Kidney (tissue), 14 donors: ENCODE measurements around the gene ZNF488. TPM values are rescaled to one million over a fixed set of nuclear protein-coding genes. Genes with fewer than 3 reads are reported as not detected.

Experiments
- DNase-seq, 5 donors: peaks; one replicate each; pipeline ENCODE4 v3.0.0-alpha.2; 2013 to 2020
- FAIRE-seq: peaks from 2 replicates; lab custom pipeline; 2012; peaks lifted over from hg19 to GRCh38; lab: Jason Lieb, UNC
- H3K27ac ChIP-seq, 2 donors: one replicate each; pipeline ENCODE4 v1.7.0; 2013; ENCODE audit warnings: low read depth in 2 of 2, low read length in 2 of 2, inconsistent platforms in 1 of 2
- H3K27me3 ChIP-seq: one replicate; pipeline ENCODE4 v1.7.1; 2013; ENCODE audit warnings: low read length, inconsistent platforms; ENCODE audit not compliant: control insufficient read depth, insufficient read depth
- H3K36me3 ChIP-seq, 3 donors: one replicate each; pipeline versions ENCODE4 v1.7.0 to v1.7.1; 2013; ENCODE audit warnings: low read length in 3 of 3, control low read depth in 1 of 3, inconsistent platforms in 1 of 3; ENCODE audit not compliant: insufficient read depth in 3 of 3, control insufficient read depth in 2 of 3
- H3K4me1 ChIP-seq, 3 donors: one replicate each; pipeline versions ENCODE4 v1.7.0 to v1.7.1; 2013; ENCODE audit warnings: low read length in 3 of 3, inconsistent platforms in 1 of 3, low read depth in 1 of 3; ENCODE audit not compliant: control insufficient read depth in 2 of 3, insufficient read depth in 2 of 3
- H3K4me3 ChIP-seq, 3 donors: one replicate each; pipeline versions ENCODE4 v1.7.0 to v1.8.1; 2013; ENCODE audit warnings: low read length in 3 of 3, control low read depth in 1 of 3, inconsistent platforms in 1 of 3
- H3K9ac ChIP-seq, 3 donors: one replicate each; pipeline versions ENCODE4 v1.7.0 to v1.7.1; 2013; ENCODE audit warnings: low read length in 3 of 3, control low read depth in 1 of 3, inconsistent platforms in 1 of 3
- H3K9me3 ChIP-seq, 3 donors: one replicate each; pipeline versions ENCODE4 v1.7.0 to v1.7.1; 2013; ENCODE audit warnings: low read length in 3 of 3, control low read depth in 1 of 3, inconsistent platforms in 1 of 3; ENCODE audit not compliant: control insufficient read depth in 2 of 3, insufficient read depth in 1 of 3
- intact Hi-C: fragments of 100-400 bp; cut with DNase I; formaldehyde crosslinking; loops from one replicate; pipeline ENCODE4 v1.11.1; 2022
- polyA plus RNA-seq: library from polyadenylated mRNA; stranded (reverse); fragments of 350-450 nt; fragmentation: Illumina TruSeq; extraction: RNeasy Lipid Tissue Mini Kit (QIAGEN cat#74804); gene quantifications from one replicate; pipeline ENCODE4 v1.2.3, GENCODE V29; 2014; ENCODE audit warnings: low read depth, low replicate concordance; ENCODE audit not compliant: insufficient read depth
- total RNA-seq: library from RNA; stranded (reverse); fragmentation: NEBNext Ultra II Directional; extraction: Animal tissue kit (Norgen Biotek cat#: 25700); gene quantifications from one replicate; pipeline ENCODE4 v1.2.1, GENCODE V29; 2021
- TF ChIP-seq, protein P1 (sequence below): IDR thresholded peaks from 3 replicates; pipeline ENCODE4 v1.5.1; 2012; ENCODE audit warnings: mild to moderate bottlenecking, moderate library complexity, borderline replicate concordance; ENCODE audit not compliant: insufficient read depth; ENCODE audit errors: extremely low read depth
- donor health status: control.
- donor health status: control.
- donor health status: control.
- donor health status: control.
- donor health status: control.
- donor health status: DM: yes; HTN: yes; CAD: no.
- donor health status: Normal renal cell carcinoma (clear cell type).

The ZNF488 gene
- total and polyA plus RNA-seq, 2 donors from 2014 or later = 0.09 to 4.0 TPM

DNA sequence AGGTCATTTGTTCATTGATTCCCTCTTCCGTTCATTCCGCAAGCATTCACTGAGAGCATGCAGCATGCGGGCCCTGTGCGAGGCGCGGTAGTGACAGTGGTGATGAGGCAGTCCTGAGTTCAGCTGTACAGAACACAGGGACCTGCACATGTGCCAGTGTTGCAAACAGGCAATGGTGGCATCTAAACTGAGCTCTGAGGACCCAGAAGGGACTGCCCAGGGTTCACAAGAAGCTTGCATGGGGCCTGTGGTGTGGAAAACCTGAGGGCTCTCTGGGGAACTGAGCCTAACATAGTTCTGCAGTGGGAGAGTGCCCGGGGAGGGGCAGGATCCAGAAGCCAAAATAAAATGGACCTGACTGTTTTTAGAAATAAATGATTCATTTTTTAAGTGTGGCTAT, 13.2 kb downstream of the ZNF488 start:
- DNase-seq (peak in 3 of 5 donors; percentile 6 to 26 (median 18)), FAIRE-seq (no peak)
- intact Hi-C loops = no loop called here

DNA sequence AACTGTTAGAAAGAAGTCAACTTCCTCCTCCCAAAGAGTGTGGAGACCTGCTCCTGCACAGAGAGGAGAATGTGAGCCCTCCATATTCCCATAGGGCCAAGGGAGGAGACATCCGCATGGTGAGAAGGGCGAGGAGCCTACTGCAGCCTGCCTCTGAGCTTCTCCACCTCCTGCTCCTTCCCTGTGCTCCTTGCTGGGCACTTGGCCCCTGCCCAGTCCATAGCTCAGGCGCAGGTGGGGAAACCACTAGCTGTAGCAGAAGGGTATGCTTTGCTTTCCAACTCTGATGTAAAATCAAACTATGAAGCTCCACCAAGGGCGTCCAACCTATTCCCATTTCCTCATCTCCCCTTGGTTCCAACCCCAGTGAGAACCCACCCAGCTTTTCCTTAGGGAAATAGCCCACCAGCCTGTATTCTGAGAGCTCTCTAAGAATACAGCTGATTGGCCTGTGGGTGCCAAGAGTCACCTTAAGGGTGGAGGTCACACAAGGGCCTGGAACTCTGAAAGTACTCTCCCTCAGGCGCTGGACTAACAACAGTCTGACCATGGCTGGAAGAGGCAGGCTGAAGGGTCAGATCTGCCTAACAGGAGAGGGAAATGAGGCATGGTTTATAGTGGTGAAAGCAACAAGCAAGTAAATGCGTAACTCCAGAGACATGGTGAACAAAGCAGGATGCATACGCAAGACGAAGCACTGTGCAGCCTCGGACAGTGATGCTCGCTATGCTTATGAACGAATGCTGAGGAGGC, 13.9 kb downstream of the ZNF488 start:
- Histone ChIP-seq H3K27me3 (no peaks in the 10 kb centered on the region), H3K27ac (no peak overlapping the region), H3K36me3 (no peaks in the 10 kb centered on the region), H3K4me3 (no peak overlapping the region), H3K9me3 (no peaks in the 10 kb centered on the region), H3K9ac (no peak overlapping the region), H3K4me1 (peaks cover 0 to 7% (median 0%) of the 10 kb centered on the region in 3 donors)
- DNase-seq = peak in 3 of 5 donors; percentile 8 to 33 (median 24)
- TF ChIP-seq, protein P1, sequence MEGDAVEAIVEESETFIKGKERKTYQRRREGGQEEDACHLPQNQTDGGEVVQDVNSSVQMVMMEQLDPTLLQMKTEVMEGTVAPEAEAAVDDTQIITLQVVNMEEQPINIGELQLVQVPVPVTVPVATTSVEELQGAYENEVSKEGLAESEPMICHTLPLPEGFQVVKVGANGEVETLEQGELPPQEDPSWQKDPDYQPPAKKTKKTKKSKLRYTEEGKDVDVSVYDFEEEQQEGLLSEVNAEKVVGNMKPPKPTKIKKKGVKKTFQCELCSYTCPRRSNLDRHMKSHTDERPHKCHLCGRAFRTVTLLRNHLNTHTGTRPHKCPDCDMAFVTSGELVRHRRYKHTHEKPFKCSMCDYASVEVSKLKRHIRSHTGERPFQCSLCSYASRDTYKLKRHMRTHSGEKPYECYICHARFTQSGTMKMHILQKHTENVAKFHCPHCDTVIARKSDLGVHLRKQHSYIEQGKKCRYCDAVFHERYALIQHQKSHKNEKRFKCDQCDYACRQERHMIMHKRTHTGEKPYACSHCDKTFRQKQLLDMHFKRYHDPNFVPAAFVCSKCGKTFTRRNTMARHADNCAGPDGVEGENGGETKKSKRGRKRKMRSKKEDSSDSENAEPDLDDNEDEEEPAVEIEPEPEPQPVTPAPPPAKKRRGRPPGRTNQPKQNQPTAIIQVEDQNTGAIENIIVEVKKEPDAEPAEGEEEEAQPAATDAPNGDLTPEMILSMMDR = no peak
- FAIRE-seq = no peak
- intact Hi-C loops = no loop called here

More for the DNA sequence above, 13.2 kb downstream of the ZNF488 start:
- no peaks in the 10 kb centered on the region for H3K36me3 ChIP-seq
- no peak overlapping the region for H3K4me3 ChIP-seq
- no peaks in the 10 kb centered on the region for H3K9me3 ChIP-seq
- H3K27me3 ChIP-seq = no peaks in the 10 kb centered on the region
- H3K9ac ChIP-seq = no peak overlapping the region
- peaks cover 0 to 7% (median 0%) of the 10 kb centered on the region in 3 donors for H3K4me1 ChIP-seq
- H3K27ac ChIP-seq = no peak overlapping the region
- TF ChIP-seq, protein P1 = no peak

DNA sequence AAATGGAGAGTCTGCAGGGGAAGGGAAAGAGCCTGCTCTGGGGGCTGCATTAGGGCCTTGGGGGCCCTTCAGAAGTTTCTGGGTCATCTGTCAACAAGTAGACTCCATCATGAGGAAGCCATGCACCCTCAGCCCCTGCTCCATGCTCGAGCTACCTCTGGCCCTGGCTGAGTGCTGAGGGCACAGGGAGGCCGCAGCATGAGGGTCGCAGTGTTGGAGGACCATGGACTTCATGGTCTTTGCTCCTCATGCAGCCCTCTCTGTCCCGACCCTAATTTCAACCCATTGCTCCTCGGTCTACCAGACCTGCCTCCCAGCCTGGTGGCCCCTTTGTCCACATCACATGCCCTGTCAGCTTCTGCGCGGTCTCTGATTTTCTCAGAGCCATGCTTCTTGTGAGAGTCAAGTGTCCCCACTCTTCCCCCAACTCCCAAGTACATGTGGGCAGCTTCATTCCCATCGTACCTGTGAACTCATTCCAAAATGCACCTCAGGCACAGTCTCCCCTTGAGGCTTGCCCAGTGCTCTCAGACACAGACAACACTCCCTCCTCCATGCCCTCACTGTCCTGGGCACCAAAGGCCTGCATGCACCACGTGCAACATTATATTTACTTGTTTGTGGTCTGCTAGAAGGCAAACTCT, 14.7 kb downstream of the ZNF488 start:
- Histone ChIP-seq H3K9me3 (no peaks in the 10 kb centered on the region), H3K4me3 (no peak overlapping the region), H3K27ac (no peak overlapping the region), H3K27me3 (no peaks in the 10 kb centered on the region), H3K36me3 (no peaks in the 10 kb centered on the region), H3K9ac (no peak overlapping the region), H3K4me1 (peaks cover 0 to 5% (median under 1%) of the 10 kb centered on the region in 3 donors)
- intact Hi-C loops = no loop called here
- TF ChIP-seq, protein P1 = no peak
- DNase-seq (peak in 2 of 5 donors; percentile 26 to 41), FAIRE-seq (no peak)
